Aorta (tissue), 5 donors: ENCODE results near the gene RBM11. TPM values are rescaled to one million over a fixed set of nuclear protein-coding genes. Genes with fewer than 3 reads are reported as not detected.

Experiments used
- ATAC-seq: fragments of 200-7000 bp; cut with Tn5 transposase; one replicate; pipeline ENCODE4 v1.9.1; 2022; ENCODE audit warnings: moderate library complexity; ENCODE audit not compliant: low FRiP score
- DNase-seq, 2 donors: peaks; one replicate each; pipeline ENCODE4 v3.0.0-alpha.2; 2020
- H3K27ac ChIP-seq, 2 donors: one replicate each; pipeline ENCODE4 v1.5.1; 2013; ENCODE audit warnings: low read length in 2 of 2, mild to moderate bottlenecking in 2 of 2, moderate library complexity in 2 of 2, control low read depth in 1 of 2, inconsistent platforms in 1 of 2, low read depth in 1 of 2
- H3K27me3 ChIP-seq, 2 donors: one replicate each; pipeline ENCODE4 v1.6.1; 2013; ENCODE audit warnings: control low read depth in 1 of 2, low read length in 1 of 2, mild to moderate bottlenecking in 1 of 2, moderate library complexity in 1 of 2; ENCODE audit not compliant: insufficient read depth in 2 of 2, control insufficient read depth in 1 of 2
- H3K36me3 ChIP-seq, 2 donors: one replicate each; pipeline ENCODE4 v1.6.1; 2013; ENCODE audit warnings: control low read depth in 1 of 2, low read length in 1 of 2, mild to moderate bottlenecking in 1 of 2; ENCODE audit not compliant: insufficient read depth in 2 of 2, control insufficient read depth in 1 of 2
- H3K4me1 ChIP-seq, 2 donors: one replicate each; pipeline ENCODE4 v1.6.1; 2013; ENCODE audit warnings: low read length in 2 of 2, control low read depth in 1 of 2, mild to moderate bottlenecking in 1 of 2, moderate library complexity in 1 of 2; ENCODE audit not compliant: insufficient read depth in 2 of 2, control insufficient read depth in 1 of 2
- H3K4me3 ChIP-seq, 2 donors: one replicate each; pipeline ENCODE4 v1.5.1; 2013; ENCODE audit warnings: low read length in 2 of 2, control low read depth in 1 of 2, mild to moderate bottlenecking in 1 of 2
- H3K9me3 ChIP-seq: one replicate; pipeline ENCODE4 v1.6.1; 2013; ENCODE audit warnings: mild to moderate bottlenecking, low read length; ENCODE audit not compliant: control insufficient read depth
- WGBS, 2 donors: extraction: QIAGEN DNeasy Blood & Tissue Kit; methylation state at CpG; one replicate each; pipeline ENCODE4 v1.1.7; 2013; 5-methylcytosine and 5-hydroxymethylcytosine counted together
- intact Hi-C, 2 donors: fragments of 100-400 bp; cut with DNase I; formaldehyde crosslinking; loops; one replicate each; pipeline versions ENCODE4 v1.14.2 to v1.15.0; 2022
- polyA plus RNA-seq, 2 donors: library from polyadenylated mRNA; stranded (reverse); fragments of 200-250 nt; gene quantifications; one replicate each; pipeline ENCODE4 v1.2.3, GENCODE V29; 2013
- total RNA-seq, 2 donors: library from RNA; stranded (reverse); fragmentation: NEBNext Ultra II Directional; extraction: Animal tissue kit (Norgen Biotek cat#: 25700); gene quantifications; one replicate each; pipeline ENCODE4 v1.2.1, GENCODE V29; 2021
- donor health status: healthy with polysubstance abuse.
- donor health status: Bipolar disorder and iron deficiency.
- donor health status: DM: no; HTN: no; CAD: no.
- donor health status: DM: no; HTN: no; CAD: no.
- donor health status: DM: yes; HTN: yes; CAD: no.

Gene RBM11
- total and polyA plus RNA-seq, 4 donors: 1.1 to 1.7 (median 1.4) TPM; not detected in 1

GRCh38 chr21:14260174-14260764, 44.3 kb downstream of the RBM11 start:
- Histone ChIP-seq H3K36me3 (no peaks in the 10 kb centered on the region), H3K4me1 (no peaks in the 10 kb centered on the region), H3K27ac (no peak overlapping the region), H3K4me3 (no peak overlapping the region), H3K9me3 (no peaks in the 10 kb centered on the region), H3K27me3 (no peaks in the 10 kb centered on the region)
- 13 to 18% methylated on average over 1 of the region's 1 CpG for WGBS, 2 donors
- DNase-seq (no peak), ATAC-seq (no peak)
- intact Hi-C loops: no loop called here

DNA sequence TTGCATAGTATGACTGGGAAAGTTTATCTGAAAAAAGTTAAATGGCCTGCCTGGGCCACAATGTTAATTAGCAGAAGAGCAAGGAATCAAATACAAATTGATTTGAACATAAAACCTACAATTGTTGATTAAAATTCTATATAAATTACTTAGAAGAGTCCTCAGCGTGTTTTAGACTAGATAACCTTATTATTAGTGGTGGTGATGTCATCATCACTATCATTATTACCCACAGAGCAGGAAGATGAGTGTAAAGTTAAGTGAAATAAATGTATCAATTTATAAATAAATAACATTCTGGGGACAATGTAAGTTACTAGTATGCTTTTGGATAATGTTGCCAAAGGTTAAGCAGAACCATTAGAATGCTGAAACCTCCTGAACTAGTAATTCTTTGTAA, 46.1 kb downstream of the RBM11 start:
- H3K4me1 ChIP-seq: no peaks in the 10 kb centered on the region
- intact Hi-C loops: no loop called here
- no peak for ATAC-seq
- H3K27ac ChIP-seq: no peak overlapping the region
- H3K27me3 ChIP-seq: peaks cover 0 to 2% of the 10 kb centered on the region in 2 donors
- no peak for DNase-seq
- no peaks in the 10 kb centered on the region for H3K9me3 ChIP-seq
- no peaks in the 10 kb centered on the region for H3K36me3 ChIP-seq
- 47 to 88% methylated on average over 1 of the region's 1 CpG for WGBS, 2 donors
- H3K4me3 ChIP-seq: no peak overlapping the region

- H3K4me1 ChIP-seq: no peaks in the 10 kb centered on the region
- H3K9me3 ChIP-seq: no peaks in the 10 kb centered on the region
- intact Hi-C loops: no loop called here
- 32 to 69% methylated on average over 1 of the region's 1 CpG for WGBS, 2 donors
- ATAC-seq: no peak
- no peak overlapping the region for H3K27ac ChIP-seq
- no peak overlapping the region for H3K4me3 ChIP-seq
- no peak for DNase-seq
- H3K36me3 ChIP-seq: no peaks in the 10 kb centered on the region
- H3K27me3 ChIP-seq: peaks cover 0 to 2% of the 10 kb centered on the region in 2 donors
These were observed 47.9 kb downstream of the RBM11 start for GRCh38 chr21:14263879-14264278.

DNA sequence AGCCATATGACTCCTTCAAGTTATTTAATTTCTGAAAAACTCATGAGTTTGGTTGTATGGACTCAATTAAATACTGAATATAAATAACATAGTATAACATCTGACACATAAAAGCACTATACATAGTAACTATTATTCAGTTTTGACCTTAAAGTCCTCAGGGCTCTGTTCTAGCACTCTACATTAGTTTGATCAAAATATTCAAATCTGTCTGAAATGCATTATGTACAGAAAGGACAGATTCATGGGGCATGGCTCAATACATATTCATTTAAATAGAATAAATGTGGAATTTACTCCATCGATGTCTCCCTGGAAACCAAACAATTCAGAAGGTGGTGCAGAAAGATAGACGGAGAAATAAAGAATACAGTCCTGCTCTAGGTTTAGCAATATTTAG, 49.1 kb downstream of the RBM11 start:
- no peak for ATAC-seq
- H3K27me3 ChIP-seq: peaks cover 0 to 2% of the 10 kb centered on the region in 2 donors

DNA sequence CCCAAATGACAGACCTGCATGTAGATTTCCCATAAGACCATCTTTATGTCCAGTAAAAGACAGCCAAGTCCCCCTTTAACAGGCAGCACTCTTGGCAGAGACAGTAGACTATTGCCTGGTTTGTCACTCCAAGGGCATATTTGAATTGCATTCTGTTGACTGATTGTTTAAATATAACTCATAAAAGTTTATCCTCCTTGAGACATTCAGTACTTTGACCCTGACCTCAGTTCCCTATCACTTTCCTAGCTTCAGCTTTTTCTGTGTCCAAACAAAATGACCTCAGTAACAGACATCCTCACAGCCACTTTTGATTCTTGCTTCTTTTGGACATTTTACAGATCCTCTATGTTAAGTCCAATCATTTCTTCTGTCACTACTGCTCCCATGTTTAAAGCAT, 51.1 kb downstream of the RBM11 start:
- H3K27me3 ChIP-seq: peaks cover 0 to 2% of the 10 kb centered on the region in 2 donors
- H3K9me3 ChIP-seq: no peaks in the 10 kb centered on the region
- ATAC-seq: no peak
- intact Hi-C loops: no loop called here
- H3K36me3 ChIP-seq: no peaks in the 10 kb centered on the region
- no peak overlapping the region for H3K27ac ChIP-seq
- H3K4me1 ChIP-seq: no peaks in the 10 kb centered on the region
- no peak for DNase-seq
- no peak overlapping the region for H3K4me3 ChIP-seq

More for the DNA sequence above, 49.1 kb downstream of the RBM11 start:
- no peak for DNase-seq
- WGBS, 2 donors: 76 to 78% methylated on average over 2 of the region's 2 CpGs
- intact Hi-C loops: no loop called here
- no peaks in the 10 kb centered on the region for H3K4me1 ChIP-seq
- H3K4me3 ChIP-seq: no peak overlapping the region
- no peaks in the 10 kb centered on the region for H3K36me3 ChIP-seq
- no peaks in the 10 kb centered on the region for H3K9me3 ChIP-seq
- no peak overlapping the region for H3K27ac ChIP-seq

DNA sequence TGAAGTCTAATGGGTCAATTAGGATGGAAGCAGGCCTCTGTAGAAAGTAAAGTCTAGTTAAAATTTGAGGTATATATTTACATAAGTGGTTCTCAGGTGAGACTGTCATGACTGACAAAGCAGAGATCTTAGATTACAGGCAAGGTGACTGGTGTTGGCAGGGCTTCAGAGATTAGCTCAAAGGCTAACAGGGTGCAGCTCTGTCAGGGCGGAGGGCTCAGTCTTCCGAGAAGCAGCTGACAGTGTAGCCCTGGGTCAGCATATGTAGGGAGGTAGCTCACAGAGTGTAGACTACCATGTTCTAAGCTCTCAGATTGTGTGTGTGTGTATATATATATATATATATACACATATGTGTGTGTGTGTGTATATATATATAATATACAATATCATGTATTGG, 54.7 kb downstream of the RBM11 start:
- DNase-seq: no peak
- no peaks in the 10 kb centered on the region for H3K36me3 ChIP-seq
- no peaks in the 10 kb centered on the region for H3K9me3 ChIP-seq
- no peak overlapping the region for H3K27ac ChIP-seq
- intact Hi-C loops: loop anchor here in 1 of 2 donors (5.0 kb wide), 1 partner anchor 1217 kb away; no protein-coding TSS in a partner anchor
- ATAC-seq: no peak
- WGBS, 2 donors: 89 to 92% methylated on average over 2 of the region's 2 CpGs
- peaks cover 0 to 3% of the 10 kb centered on the region in 2 donors for H3K27me3 ChIP-seq
- H3K4me1 ChIP-seq: no peaks in the 10 kb centered on the region
- H3K4me3 ChIP-seq: no peak overlapping the region

GRCh38 chr21:14271053-14271452, 55.1 kb downstream of the RBM11 start:
- ATAC-seq (no peak), DNase-seq (no peak)
- Histone ChIP-seq H3K27ac (no peak overlapping the region), H3K4me3 (no peak overlapping the region), H3K27me3 (peaks cover 0 to 1% of the 10 kb centered on the region in 2 donors), H3K9me3 (no peaks in the 10 kb centered on the region), H3K4me1 (no peaks in the 10 kb centered on the region), H3K36me3 (no peaks in the 10 kb centered on the region)
- 28 to 34% methylated on average over 3 of the region's 3 CpGs for WGBS, 2 donors
- intact Hi-C loops: loop anchor here in 1 of 2 donors (5.0 kb wide), 1 partner anchor 1216 kb away; no protein-coding TSS in a partner anchor

GRCh38 chr21:14271641-14272040, 55.7 kb downstream of the RBM11 start:
- DNase-seq (no peak), ATAC-seq (no peak)
- Histone ChIP-seq H3K4me1 (no peaks in the 10 kb centered on the region), H3K27ac (no peak overlapping the region), H3K36me3 (no peaks in the 10 kb centered on the region), H3K4me3 (no peak overlapping the region), H3K9me3 (no peaks in the 10 kb centered on the region), H3K27me3 (peaks cover 0 to 1% of the 10 kb centered on the region in 2 donors)
- 66 to 70% methylated on average over 6 of the region's 6 CpGs for WGBS, 2 donors
- intact Hi-C loops: loop anchor here in 1 of 2 donors (5.0 kb wide), 1 partner anchor 1216 kb away; no protein-coding TSS in a partner anchor
